GM12878 (cell line): ENCODE results near the gene WDR93. TPM values are rescaled to one million over a fixed set of nuclear protein-coding genes. Genes with fewer than 3 reads are reported as not detected.

Experiments
- ATAC-seq: fragments of 200-7000 bp; cut with Tn5 transposase; 3 replicates; pipeline ENCODE4 v1.9.1; 2020; ENCODE audit warnings: mild to moderate bottlenecking, moderate library complexity
- BruUV-seq: library from RNA; stranded (reverse); fragments of 400-500 nt; replicated peaks from 2 replicates; lab custom pipeline; 2021; lab: Mats Ljungman, UMichigan
- CTCF ChIA-PET: fragments of 300-600 bp; sonication (Branson Sonifier 250); formaldehyde crosslinking; extraction: SDS; loops from one replicate; lab custom pipeline; 2021; ENCODE audit warnings: inconsistent platforms; lab: Yijun Ruan, JAX
- POLR2A ChIA-PET: fragments of 350-600 bp; formaldehyde crosslinking; extraction: SDS; loops from one replicate; lab custom pipeline; 2021; ENCODE audit warnings: inconsistent platforms; lab: Charles Lee
- RAD21 ChIA-PET: fragments of 300-600 bp; sonication (Branson Sonifier 250); formaldehyde crosslinking; loops from one replicate; lab custom pipeline; 2023; ENCODE audit warnings: antibody characterized with exemption; ENCODE audit not compliant: unreplicated experiment; lab: Charles Lee
- SMC1A ChIA-PET: fragments of 300-600 bp; sonication (Branson Sonifier 250); formaldehyde crosslinking; loops from one replicate; lab custom pipeline; 2023; ENCODE audit not compliant: unreplicated experiment, uncharacterized antibody; lab: Charles Lee
- DNase-seq: peaks from one replicate; pipeline ENCODE4 v3.0.0-alpha.2; 2011; ENCODE audit warnings: low read depth, low spot score
- FAIRE-seq: peaks from 3 replicates; lab custom pipeline; 2011; peaks lifted over from hg19 to GRCh38; lab: Jason Lieb, UNC
- H2AFZ ChIP-seq: 2 replicates; pipeline ENCODE4 v1.6.0; 2011; ENCODE audit warnings: low read depth, low read length, control low read depth; ENCODE audit not compliant: control insufficient read depth
- H3K27ac ChIP-seq: 2 replicates; pipeline ENCODE4 v1.5.1; 2011; ENCODE audit warnings: control low read depth; ENCODE audit not compliant: control insufficient read depth, insufficient read depth
- H3K27me3 ChIP-seq, 2 experiments: replicated peaks in 1 of 2; 2 replicates each; pipeline versions ENCODE4 v1.6.0 to v1.6.1; 2011; ENCODE audit warnings: low read length in 1 of 2; ENCODE audit not compliant: control insufficient read depth in 2 of 2, insufficient read depth in 2 of 2
- H3K36me3 ChIP-seq, 2 experiments: 2 replicates each; pipeline ENCODE4 v1.5.1; 2011; ENCODE audit warnings: low read length in 1 of 2; ENCODE audit not compliant: control insufficient read depth in 2 of 2, insufficient read depth in 2 of 2
- H3K4me1 ChIP-seq: 2 replicates; pipeline ENCODE4 v1.6.1; 2011; ENCODE audit warnings: mild to moderate bottlenecking, low read length, moderate library complexity, mixed read lengths; ENCODE audit not compliant: control insufficient read depth, insufficient read depth
- H3K4me2 ChIP-seq: 2 replicates; pipeline ENCODE4 v1.6.0; 2011; ENCODE audit warnings: control low read depth; ENCODE audit not compliant: control insufficient read depth, insufficient read depth
- H3K4me3 ChIP-seq: fragments of 200-600 bp; sonication (generic); 2 replicates; pipeline ENCODE4 v1.5.1; 2016
- H3K79me2 ChIP-seq: 2 replicates; pipeline ENCODE4 v1.6.0; 2011; ENCODE audit warnings: low read length; ENCODE audit not compliant: control insufficient read depth, insufficient read depth
- H3K9ac ChIP-seq: 2 replicates; pipeline ENCODE4 v1.8.0; 2011; ENCODE audit warnings: low read length, control low read depth, mixed read lengths; ENCODE audit not compliant: control insufficient read depth, insufficient read depth
- H3K9me3 ChIP-seq: replicated peaks from 3 replicates; pipeline ENCODE4 v1.5.1; 2011; ENCODE audit warnings: mild to moderate bottlenecking, low read length; ENCODE audit not compliant: control insufficient read depth, insufficient read depth
- H4K20me1 ChIP-seq: 2 replicates; pipeline ENCODE4 v1.6.0; 2011; ENCODE audit not compliant: control insufficient read depth, insufficient read depth
- ASH2L ChIP-seq: fragments of 300-600, 200-600 bp; sonication (generic); IDR thresholded peaks from 2 replicates; pipeline ENCODE4 v1.6.1; 2017; ENCODE audit warnings: low read depth, mild to moderate bottlenecking, borderline replicate concordance
- ATF3 ChIP-seq: IDR thresholded peaks from 2 replicates; pipeline ENCODE4 v1.6.1; 2011; ENCODE audit warnings: low read depth, mild to moderate bottlenecking, low read length, moderate library complexity, borderline replicate concordance; ENCODE audit errors: extremely low read depth
- E2F8 ChIP-seq: fragments of 450-650 bp; IDR thresholded peaks from 2 replicates; pipeline ENCODE4 v1.6.1; 2018; ENCODE audit warnings: mild to moderate bottlenecking, low read depth, moderate library complexity; ENCODE audit not compliant: partially characterized antibody
- ELK1 ChIP-seq: IDR thresholded peaks from 2 replicates; pipeline ENCODE4 v1.6.1; 2012; ENCODE audit warnings: low read depth, low read length, improper control_type of control experiment
- GATAD2B ChIP-seq: fragments of 450-650 bp; conservative IDR thresholded peaks from 2 replicates; pipeline ENCODE4 v1.6.1; 2017; ENCODE audit warnings: low read depth, mild to moderate bottlenecking, moderate library complexity
- IRF4 ChIP-seq: IDR thresholded peaks from 2 replicates; pipeline ENCODE4 v1.6.1; 2011; ENCODE audit warnings: low read depth, low read length
- NBN ChIP-seq: fragments of 450-650 bp; IDR thresholded peaks from 2 replicates; pipeline ENCODE4 v1.6.1; 2016
- RELA ChIP-seq: fragments of 450-650 bp; IDR thresholded peaks from 2 replicates; pipeline ENCODE4 v1.8.0; 2014; ENCODE audit warnings: borderline replicate concordance; ENCODE audit not compliant: partially characterized antibody
- SMARCA5 ChIP-seq: fragments of 450-650 bp; IDR thresholded peaks from 2 replicates; pipeline ENCODE4 v1.6.1; 2017; ENCODE audit warnings: mild to moderate bottlenecking
- USF1 ChIP-seq: IDR thresholded peaks from 2 replicates; pipeline ENCODE4 v1.6.1; 2011; ENCODE audit warnings: borderline replicate concordance, low read depth, mild to moderate bottlenecking, moderate library complexity, mixed read lengths, low read length; ENCODE audit not compliant: insufficient read depth; ENCODE audit errors: extremely low read length
- WGBS: methylation state at CpG from one replicate; pipeline ENCODE4 v1.1.6; 2016; ENCODE audit warnings: low lambda C conversion rate; ENCODE audit not compliant: insufficient replicate concordance, insufficient coverage; ENCODE audit errors: missing lambda C conversion rate; 5-methylcytosine and 5-hydroxymethylcytosine counted together
- in situ Hi-C: fragments of 300-500 bp; cut with MboI; formaldehyde crosslinking; loops from 9 replicates; pipeline ENCODE4 v1.14.3; 2018; ENCODE audit warnings: mixed read lengths
- intact Hi-C: fragments of 100-400 bp; cut with micrococcal nuclease; formaldehyde crosslinking; loops from one replicate; pipeline ENCODE4 v1.14.2; 2022; ENCODE audit not compliant: unreplicated experiment
- polyA plus RNA-seq, 11 experiments: library from polyadenylated mRNA; depleted of rRNA in 4 of 11; unstranded in 6 of 11; stranded (reverse) in 5 of 11; fragments of >200 nt; fragmentation: Nextera tagmentation in 4 of 11; fragmentation: Illumina TruSeq in 1 of 11; extraction: Ambion mirVana in 4 of 11; extraction: Trizol in 1 of 11; gene quantifications; 1 replicate in 1 of 11; 2 replicates in 10 of 11; pipeline versions ENCODE4 v1.2.1 to v1.2.3, GENCODE V29; 2011 to 2016; ENCODE audit warnings: inconsistent platforms in 2 of 11, missing spikeins in 2 of 11, low read depth in 1 of 11
- total RNA-seq, 4 experiments: library from RNA; depleted of rRNA in 3 of 4; stranded (reverse); fragments of >200 nt in 3 of 4; fragmentation: Illumina TruSeq in 1 of 4; extraction: Trizol in 1 of 4; gene quantifications; 2 replicates each; pipeline versions ENCODE4 v1.2.1 to v1.2.3, GENCODE V29; 2013 to 2021

Gene WDR93
- total and polyA plus RNA-seq, 10 of the 15 experiments (the other 5 are each of a cell fraction or from before 2014, with no cell fraction given) = not detected

GRCh38 chr15:89743594-89743993 lies 53.0 kb downstream of the WDR93 start:
- CTCF ChIA-PET = interaction anchor here (1.6 to 4.6 kb wide), 2 partner anchors 10 to 133 kb away, joined by 3 to 113 read pairs; no protein-coding TSS in a partner anchor
- no peaks in the 10 kb centered on the region for H3K79me2 ChIP-seq
- POLR2A ChIA-PET = no interaction called here
- RAD21 ChIA-PET = interaction anchor here (1.0 kb wide), 1 partner anchor 18 kb away, joined by 3 read pairs; no protein-coding TSS in a partner anchor
- no peak overlapping the region for H3K27ac ChIP-seq
- SMC1A ChIA-PET = interaction anchor here (1.3 kb wide), 1 partner anchor 131 kb away, joined by 4 read pairs; no protein-coding TSS in a partner anchor
- ATAC-seq (no peak), FAIRE-seq (no peak)
- intact Hi-C loops = loop anchor here (5.0 kb wide), 1 partner anchor 329 kb away; no protein-coding TSS in a partner anchor
- no peaks in the 10 kb centered on the region for H3K27me3 ChIP-seq
- no peaks in the 10 kb centered on the region for H3K9me3 ChIP-seq
- no peak overlapping the region for H3K4me3 ChIP-seq
- H2AFZ ChIP-seq = no peak overlapping the region
- H3K9ac ChIP-seq = no peak overlapping the region
- no peaks in the 10 kb centered on the region for H3K36me3 ChIP-seq
- H3K4me1 ChIP-seq = no peaks in the 10 kb centered on the region
- no peaks in the 10 kb centered on the region for H4K20me1 ChIP-seq
- TF ChIP-seq IRF4 (no peak), E2F8 (no peak), NBN (no peak), SMARCA5 (no peak), ATF3 (no peak), USF1 (no peak), ASH2L (no peak), RELA (no peak), ELK1 (no peak), GATAD2B (no peak)
- TF ChIP-seq, all 136 proteins: peak for 0
- DNase-seq = no peak
- 26% methylated on average over 8 of the region's 8 CpGs for WGBS
- H3K4me2 ChIP-seq = no peak overlapping the region
- BruUV-seq = no TSS peak
- in situ Hi-C loops = no loop called here
